ENCODE measurements around the gene TOMM7. TPM values are rescaled to one million over a fixed set of nuclear protein-coding genes. Genes with fewer than 3 reads are reported as not detected.

Gene TOMM7
- total and polyA plus RNA-seq, 9 of the 15 experiments (the other 6 are each of a cell fraction or from before 2014, with no cell fraction given), result 283 to 1,717 (median 638) TPM

DNA sequence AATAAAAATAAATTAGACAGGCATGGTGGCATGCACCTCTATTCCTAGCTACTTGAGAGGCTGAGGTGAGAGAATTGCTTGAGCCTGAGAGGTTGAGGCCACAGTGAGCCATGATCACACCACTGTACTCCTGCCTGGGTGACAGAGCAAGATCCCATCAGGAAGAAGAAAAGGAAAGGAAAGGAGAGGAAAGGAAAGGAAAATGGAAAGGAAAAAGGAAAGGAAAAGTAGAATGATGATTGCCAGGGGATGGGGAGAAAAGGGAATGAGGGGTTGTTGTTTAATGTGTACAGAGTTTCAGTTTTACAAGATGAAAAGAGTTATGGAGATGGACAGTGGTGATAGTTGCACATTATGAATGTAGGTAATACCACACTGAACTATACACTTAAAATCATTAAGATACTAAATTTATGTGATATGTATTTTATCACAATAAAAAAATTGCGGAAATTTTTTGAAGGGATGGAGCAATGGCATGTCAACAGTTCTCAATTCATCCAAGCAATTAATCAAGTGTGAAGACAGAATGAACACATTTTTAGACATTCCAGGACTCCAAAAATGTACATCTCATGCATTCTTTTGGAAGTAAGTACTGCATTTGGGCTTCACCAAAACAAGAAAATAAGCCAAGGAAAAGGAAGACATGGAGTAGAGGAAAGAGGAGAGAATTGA, 51.3 kb downstream of the TOMM7 start:
- no peak for DNase-seq (ENCODE audit: extremely low read depth in 1 of 4, low spot score in 3 of 4)
- no peaks in the 10 kb centered on the region for H3K79me2 ChIP-seq (ENCODE audit: control insufficient read depth, insufficient read depth, low read length)
- H3K4me1 ChIP-seq (replicated peaks in 1 of 2; ENCODE audit: control insufficient read depth in 2 of 2, insufficient read depth in 2 of 2, low read length in 2 of 2), result peaks cover 0 to 7% of the 10 kb centered on the region in 2 experiments; a peak in 1 of 5 replicates
- 0 out of 2 replicates have a peak, but pooled peaks have one; percentile 10 for TF ChIP-seq OTX1 (CRISPR knock-in tag; IDR thresholded peaks at IDR 0.05)
- TF ChIP-seq, protein P1, sequence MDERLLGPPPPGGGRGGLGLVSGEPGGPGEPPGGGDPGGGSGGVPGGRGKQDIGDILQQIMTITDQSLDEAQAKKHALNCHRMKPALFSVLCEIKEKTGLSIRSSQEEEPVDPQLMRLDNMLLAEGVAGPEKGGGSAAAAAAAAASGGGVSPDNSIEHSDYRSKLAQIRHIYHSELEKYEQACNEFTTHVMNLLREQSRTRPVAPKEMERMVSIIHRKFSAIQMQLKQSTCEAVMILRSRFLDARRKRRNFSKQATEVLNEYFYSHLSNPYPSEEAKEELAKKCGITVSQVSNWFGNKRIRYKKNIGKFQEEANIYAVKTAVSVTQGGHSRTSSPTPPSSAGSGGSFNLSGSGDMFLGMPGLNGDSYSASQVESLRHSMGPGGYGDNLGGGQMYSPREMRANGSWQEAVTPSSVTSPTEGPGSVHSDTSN (CRISPR knock-in tag; IDR thresholded peaks at IDR 0.05; ENCODE audit: low read depth), result no peak
- TF ChIP-seq, protein P1 (tag; conservative IDR thresholded peaks at IDR 0.05; ENCODE audit: low read depth), result peak; percentile 23; the same call in 1 of the 2 replicates
- TF ChIP-seq, protein P2, sequence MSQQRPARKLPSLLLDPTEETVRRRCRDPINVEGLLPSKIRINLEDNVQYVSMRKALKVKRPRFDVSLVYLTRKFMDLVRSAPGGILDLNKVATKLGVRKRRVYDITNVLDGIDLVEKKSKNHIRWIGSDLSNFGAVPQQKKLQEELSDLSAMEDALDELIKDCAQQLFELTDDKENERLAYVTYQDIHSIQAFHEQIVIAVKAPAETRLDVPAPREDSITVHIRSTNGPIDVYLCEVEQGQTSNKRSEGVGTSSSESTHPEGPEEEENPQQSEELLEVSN (IDR thresholded peaks at IDR 0.05; ENCODE audit: borderline replicate concordance in 1 of 2, extremely low read depth in 1 of 2, insufficient read depth in 1 of 2, insufficient read length in 1 of 2, low read depth in 1 of 2, low read length in 1 of 2, poor library complexity in 1 of 2, severe bottlenecking in 1 of 2), result no peak
- peak; percentile 30 for TF ChIP-seq MEIS2 (IDR thresholded peaks at IDR 0.05; ENCODE audit: partially characterized antibody)
- no peak for TF ChIP-seq FOXA3 (CRISPR knock-in tag; conservative IDR thresholded peaks at IDR 0.05 in 1 of 2, IDR thresholded peaks at IDR 0.05 in 1 of 2)
- CTCF ChIA-PET (ENCODE audit: low intra/inter-chr PET ratio), result no interaction called here
- H3K4me3 ChIP-seq, result no peak overlapping the region
- no peak for ATAC-seq
- H3K4me2 ChIP-seq (ENCODE audit: insufficient read depth, low read length), result peak overlapping the region; percentile 39
- no peak overlapping the region for H3K27ac ChIP-seq (ENCODE audit: extremely low read depth, low read depth, low read length)
- H3K9ac ChIP-seq (ENCODE audit: insufficient read depth in 1 of 2, low read depth in 2 of 2, low read length in 2 of 2), result no peak overlapping the region
- H3K9me1 ChIP-seq (ENCODE audit: control insufficient read depth, insufficient read depth, low read length), result no peaks in the 10 kb centered on the region
- no peaks in the 10 kb centered on the region for H3K27me3 ChIP-seq (ENCODE audit: control insufficient read depth in 2 of 2, insufficient read depth in 2 of 2, low read length in 2 of 2)
- WGBS (ENCODE audit: insufficient coverage, low coverage, missing lambda C conversion rate), result 64% methylated on average over 1 of the region's 1 CpG
- no TSS peak for BruUV-seq (replicated peaks)
- no peaks in the 10 kb centered on the region for H4K20me1 ChIP-seq (replicated peaks; ENCODE audit: control insufficient read depth, insufficient read depth, low read length)
- no peak for FAIRE-seq
- POLR2A ChIA-PET, result interaction anchor here (0.6 to 0.9 kb wide), 5 partner anchors 11 to 110 kb away, joined by 3 to 4 read pairs (median 3); no protein-coding TSS in a partner anchor
- intact Hi-C loops (cut with micrococcal nuclease) (no loop called here), in situ Hi-C loops (cut with MboI) (no loop called here)
- H3K9me3 ChIP-seq (replicated peaks; ENCODE audit: control insufficient read depth, insufficient read depth, low read depth, low read length), result no peaks in the 10 kb centered on the region
- peak overlapping the region; percentile 52 for H2AFZ ChIP-seq (ENCODE audit: low read depth, low read length)
- no peaks in the 10 kb centered on the region for H3K36me3 ChIP-seq (ENCODE audit: control insufficient read depth, insufficient read depth, low read length)

Data from K562 (cell line).